Hepatocyte (in vitro differentiated cells): ENCODE data around the gene GPANK1. TPM values are rescaled to one million over a fixed set of nuclear protein-coding genes. Genes with fewer than 3 reads are reported as not detected.
A peak's percentile ranks its signal among the peaks of the same experiment; 100 is the strongest.

ENCODE experiments used
- DNase-seq: peaks from one replicate; pipeline ENCODE4 v3.0.0-alpha.2; 2016; ENCODE audit warnings: low spot score
- H2AFZ ChIP-seq: fragments of 200-600 bp; sonication (generic); 2 replicates; pipeline ENCODE4 v1.6.0; 2016; ENCODE audit warnings: antibody characterized with exemption, mild to moderate bottlenecking
- H3K27ac ChIP-seq: fragments of 200-600 bp; sonication (generic); 2 replicates; pipeline ENCODE4 v1.5.1; 2016; ENCODE audit warnings: mild to moderate bottlenecking
- H3K27me3 ChIP-seq: fragments of 200-600 bp; sonication (generic); 2 replicates; pipeline ENCODE4 v1.6.1; 2016
- H3K36me3 ChIP-seq: fragments of 200-600 bp; sonication (generic); replicated peaks from 2 replicates; pipeline ENCODE4 v1.5.1; 2016; ENCODE audit warnings: low read depth; ENCODE audit not compliant: insufficient read depth
- H3K4me1 ChIP-seq: fragments of 200-600 bp; sonication (generic); 2 replicates; pipeline ENCODE4 v1.5.1; 2016; ENCODE audit warnings: mild to moderate bottlenecking, moderate library complexity; ENCODE audit not compliant: insufficient read depth
- H3K4me2 ChIP-seq: fragments of 200-600 bp; sonication (generic); 2 replicates; pipeline ENCODE4 v1.6.0; 2016
- H3K4me3 ChIP-seq: fragments of 200-600 bp; sonication (generic); 2 replicates; pipeline ENCODE4 v1.5.1; 2016; ENCODE audit warnings: mild to moderate bottlenecking
- H3K79me2 ChIP-seq: fragments of 200-600 bp; sonication (generic); 2 replicates; pipeline ENCODE4 v1.6.0; 2017; ENCODE audit warnings: mild to moderate bottlenecking
- H3K9me2 ChIP-seq: fragments of 200-600 bp; sonication (generic); replicated peaks from 2 replicates; pipeline ENCODE4 v1.6.0; 2017; ENCODE audit warnings: mild to moderate bottlenecking; ENCODE audit not compliant: insufficient read depth
- H3K9me3 ChIP-seq: fragments of 200-600 bp; sonication (generic); 2 replicates; pipeline ENCODE4 v1.5.1; 2016; ENCODE audit warnings: low read depth, mild to moderate bottlenecking
- H4K20me1 ChIP-seq: fragments of 200-600 bp; sonication (generic); 2 replicates; pipeline ENCODE4 v1.6.0; 2016; ENCODE audit warnings: mild to moderate bottlenecking; ENCODE audit not compliant: insufficient read depth, poor library complexity, severe bottlenecking
- EZH2 ChIP-seq: fragments of 200-600 bp; sonication (generic); IDR thresholded peaks from 2 replicates; pipeline ENCODE4 v1.6.1; 2016; ENCODE audit warnings: antibody characterized with exemption, mild to moderate bottlenecking, borderline replicate concordance
- EZH2phosphoT487 ChIP-seq: fragments of 200-600 bp; sonication (generic); IDR thresholded peaks from one replicate; pipeline ENCODE4 v1.6.1; 2018; ENCODE audit warnings: antibody characterized with exemption, mild to moderate bottlenecking, low read depth, moderate library complexity; ENCODE audit not compliant: unreplicated experiment, severe bottlenecking
- WGBS: methylation state at CpG from one replicate; pipeline ENCODE4 v1.1.6; 2016; ENCODE audit warnings: low lambda C conversion rate; ENCODE audit errors: missing lambda C conversion rate; 5-methylcytosine and 5-hydroxymethylcytosine counted together
- polyA plus RNA-seq: library from polyadenylated mRNA; unstranded; fragments of >200 nt; fragmentation: Nextera tagmentation; extraction: Ambion mirVana; gene quantifications from 2 replicates; pipeline ENCODE4 v1.2.1, GENCODE V29; 2016
- total RNA-seq: library from RNA; depleted of rRNA; stranded (reverse); fragments of >200 nt; gene quantifications from 2 replicates; pipeline ENCODE4 v1.2.3, GENCODE V29; 2014
- TF ChIP-seq, protein P1 (sequence below): fragments of 200-600 bp; sonication (generic); IDR thresholded peaks from 2 replicates; pipeline ENCODE4 v1.5.1; 2016; ENCODE audit warnings: antibody characterized with exemption, mild to moderate bottlenecking; ENCODE audit not compliant: poor library complexity

The GPANK1 gene
- total and polyA plus RNA-seq, 2 experiments from 2014 or later: 18.1 to 23.8 TPM

GRCh38 chr6:31657406-31658157 is 7.2 kb downstream of the GPANK1 start:
- peaks cover 68% of the 10 kb centered on the region for H3K79me2 ChIP-seq
- H3K36me3 ChIP-seq: no peaks in the 10 kb centered on the region
- H3K9me2 ChIP-seq: no peaks in the 10 kb centered on the region
- H3K9me3 ChIP-seq: no peaks in the 10 kb centered on the region
- DNase-seq: no peak
- WGBS: 88% methylated on average over 6 of the region's 6 CpGs
- peaks cover 13% of the 10 kb centered on the region for H4K20me1 ChIP-seq
- H2AFZ ChIP-seq: no peak overlapping the region
- H3K27ac ChIP-seq: no peak overlapping the region
- no peak overlapping the region for H3K4me3 ChIP-seq
- no peak for TF ChIP-seq EZH2
- TF ChIP-seq, protein P1, sequence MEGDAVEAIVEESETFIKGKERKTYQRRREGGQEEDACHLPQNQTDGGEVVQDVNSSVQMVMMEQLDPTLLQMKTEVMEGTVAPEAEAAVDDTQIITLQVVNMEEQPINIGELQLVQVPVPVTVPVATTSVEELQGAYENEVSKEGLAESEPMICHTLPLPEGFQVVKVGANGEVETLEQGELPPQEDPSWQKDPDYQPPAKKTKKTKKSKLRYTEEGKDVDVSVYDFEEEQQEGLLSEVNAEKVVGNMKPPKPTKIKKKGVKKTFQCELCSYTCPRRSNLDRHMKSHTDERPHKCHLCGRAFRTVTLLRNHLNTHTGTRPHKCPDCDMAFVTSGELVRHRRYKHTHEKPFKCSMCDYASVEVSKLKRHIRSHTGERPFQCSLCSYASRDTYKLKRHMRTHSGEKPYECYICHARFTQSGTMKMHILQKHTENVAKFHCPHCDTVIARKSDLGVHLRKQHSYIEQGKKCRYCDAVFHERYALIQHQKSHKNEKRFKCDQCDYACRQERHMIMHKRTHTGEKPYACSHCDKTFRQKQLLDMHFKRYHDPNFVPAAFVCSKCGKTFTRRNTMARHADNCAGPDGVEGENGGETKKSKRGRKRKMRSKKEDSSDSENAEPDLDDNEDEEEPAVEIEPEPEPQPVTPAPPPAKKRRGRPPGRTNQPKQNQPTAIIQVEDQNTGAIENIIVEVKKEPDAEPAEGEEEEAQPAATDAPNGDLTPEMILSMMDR: no peak
- TF ChIP-seq EZH2phosphoT487: no peak
- peak overlapping the region; percentile 97 for H3K4me2 ChIP-seq
- H3K4me1 ChIP-seq: peaks cover 30% of the 10 kb centered on the region
- H3K27me3 ChIP-seq: no peaks in the 10 kb centered on the region

- peak within 1 kb of the TSS; percentile 62 for H3K27ac ChIP-seq
- peak; percentile 66 for DNase-seq
- H3K4me1 ChIP-seq: peaks cover 29% of the 10 kb centered on the region
- no peaks in the 10 kb centered on the region for H3K9me3 ChIP-seq
- H2AFZ ChIP-seq: no peak within 1 kb of the TSS
- peaks cover 64% of the 10 kb centered on the region for H3K79me2 ChIP-seq
- H3K36me3 ChIP-seq: no peaks in the 10 kb centered on the region
- TF ChIP-seq, protein P1: no peak
- TF ChIP-seq EZH2phosphoT487: no peak
- no peak for TF ChIP-seq EZH2
- no peaks in the 10 kb centered on the region for H3K27me3 ChIP-seq
- H4K20me1 ChIP-seq: peaks cover 13% of the 10 kb centered on the region
- no peak within 1 kb of the TSS for H3K4me3 ChIP-seq
- H3K4me2 ChIP-seq: peak within 1 kb of the TSS; percentile 53
- H3K9me2 ChIP-seq: no peaks in the 10 kb centered on the region
- 68% methylated on average over 8 of the region's 8 CpGs for WGBS
Measured at GRCh38 chr6:31655349-31656237, 9.2 kb downstream of the GPANK1 start, which contains the start of gene APOM. Gene APOM (plus strand): TSS chr6:31655894. CDS start chr6:31655967, 73 bp downstream.

DNA sequence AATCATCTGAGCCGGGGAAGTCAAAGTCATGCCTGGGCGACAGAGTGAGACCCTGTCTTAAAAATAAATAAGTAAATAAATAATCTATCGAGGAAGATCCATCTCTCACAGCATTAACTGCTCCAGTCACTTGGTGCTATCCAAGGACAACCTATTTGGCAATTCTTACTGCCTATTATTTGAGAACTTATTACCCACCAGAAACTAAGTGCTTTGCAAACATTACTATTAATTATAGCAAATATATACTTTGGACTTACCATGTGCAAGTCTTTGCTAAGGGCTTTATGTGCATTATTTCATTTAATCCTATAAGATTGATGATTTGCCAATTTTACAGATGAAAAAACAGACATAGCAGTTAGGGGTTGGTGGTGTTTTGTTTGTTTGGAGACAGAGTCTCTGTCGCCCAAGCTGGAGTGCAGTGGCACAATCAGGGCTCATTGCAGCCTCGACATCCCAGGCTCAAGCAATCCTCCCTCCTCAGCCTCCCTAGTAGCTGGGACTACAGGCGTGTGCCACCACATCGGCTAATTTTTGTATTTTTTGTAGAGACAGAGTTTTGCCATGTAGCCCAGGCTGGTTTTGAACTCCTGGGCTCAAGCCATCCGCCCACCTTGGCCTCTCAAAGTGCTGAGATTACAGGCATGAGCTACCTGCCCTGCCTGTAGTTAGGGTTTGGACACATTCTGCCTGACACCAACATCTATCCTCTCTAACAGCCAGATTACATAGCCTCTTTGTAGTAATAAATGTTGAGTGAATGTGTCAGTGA is 10.0 kb downstream of the GPANK1 start:
- TF ChIP-seq EZH2 (no peak), EZH2phosphoT487 (no peak)
- TF ChIP-seq, protein P1: no peak
- Histone ChIP-seq H2AFZ (no peak overlapping the region), H3K9me2 (no peaks in the 10 kb centered on the region), H3K9me3 (no peaks in the 10 kb centered on the region), H3K4me2 (peak overlapping the region; percentile 53), H3K4me1 (peaks cover 29% of the 10 kb centered on the region), H3K4me3 (no peak overlapping the region), H4K20me1 (peaks cover 13% of the 10 kb centered on the region), H3K27ac (peak overlapping the region; percentile 62), H3K27me3 (no peaks in the 10 kb centered on the region), H3K36me3 (no peaks in the 10 kb centered on the region), H3K79me2 (peaks cover 65% of the 10 kb centered on the region)
- WGBS: 91% methylated on average over 8 of the region's 8 CpGs
- DNase-seq: no peak
